AG04450 (cell line): ENCODE data around the gene OR6S1. TPM values are rescaled to one million over a fixed set of nuclear protein-coding genes. Genes with fewer than 3 reads are reported as not detected.
"Not testable (repeated sequence)": the region's sequence is repeated elsewhere in the genome, so short reads cannot be mapped to it uniquely, and the experiment has no call there.

Experiments used
- CTCF ChIA-PET: fragments of 300-600, 350-600 bp; formaldehyde crosslinking; extraction: SDS; loops from one replicate; lab custom pipeline; 2022; ENCODE audit warnings: antibody characterized with exemption, inconsistent platforms; lab: Charles Lee
- POLR2A ChIA-PET: fragments of 350-600 bp; formaldehyde crosslinking; extraction: SDS; loops from one replicate; lab custom pipeline; 2021; ENCODE audit warnings: antibody characterized with exemption, inconsistent platforms; lab: Yijun Ruan, JAX
- DNase-seq: peaks from one replicate; pipeline ENCODE4 v3.0.0-alpha.2; 2011; ENCODE audit warnings: low read depth, low spot score
- H3K27ac ChIP-seq: one replicate; pipeline ENCODE4 v1.5.1; 2012; ENCODE audit warnings: low read depth, low read length, control low read depth
- H3K27me3 ChIP-seq: one replicate; pipeline ENCODE4 v1.6.0; 2012; ENCODE audit warnings: low read length; ENCODE audit not compliant: control insufficient read depth, insufficient read depth
- H3K4me3 ChIP-seq: 2 replicates; pipeline ENCODE4 v1.5.1; 2011; ENCODE audit warnings: mild to moderate bottlenecking, low read depth, low read length, control low read depth
- H3K9me3 ChIP-seq: 2 replicates; pipeline ENCODE4 v1.5.1; 2012; ENCODE audit warnings: low read length; ENCODE audit not compliant: control insufficient read depth, insufficient read depth
- CTCF ChIP-seq: IDR thresholded peaks from 2 replicates; pipeline ENCODE4 v1.5.1; 2011; ENCODE audit warnings: low read depth, low read length, control low read depth, inconsistent platforms
- polyA plus RNA-seq: library from polyadenylated mRNA; depleted of rRNA; stranded (reverse); fragments of >200 nt; gene quantifications from 2 replicates; pipeline ENCODE4 v1.2.3, GENCODE V29; 2011; rRNA removed
- small RNA-seq: library from RNA; depleted of rRNA; stranded (forward); fragments of <200 nt; gene quantifications from one replicate; pipeline ENCODE3, GENCODE V24; 2012; ENCODE audit warnings: low read depth; ENCODE audit not compliant: insufficient read length

Gene OR6S1
- polyA plus RNA-seq, 1 experiment, result not detected

DNA sequence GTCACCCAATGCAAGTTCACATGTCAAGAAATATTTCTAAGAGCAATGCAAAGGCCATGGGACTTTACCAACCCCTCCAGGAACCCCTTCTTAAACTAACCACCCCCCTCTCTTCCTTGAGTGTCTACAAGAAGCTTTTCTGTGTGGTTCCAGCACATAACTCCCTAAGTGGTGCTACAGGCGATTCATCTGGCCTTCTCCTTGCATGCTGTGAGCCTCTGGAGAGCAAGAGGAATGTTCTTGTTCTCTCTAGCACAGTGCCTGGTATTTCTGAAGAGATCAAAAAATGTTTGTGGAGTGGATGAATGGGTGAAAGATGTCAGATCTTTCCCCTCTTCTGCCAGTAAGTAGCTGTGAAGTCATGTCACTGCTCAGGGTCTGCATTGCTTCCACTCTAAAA lies 44.4 kb downstream of the OR6S1 start:
- peaks cover 2% of the 10 kb centered on the region for H3K27me3 ChIP-seq
- no peak overlapping the region for H3K4me3 ChIP-seq
- no peak for TF ChIP-seq CTCF
- ChIA-PET CTCF (no interaction called here), POLR2A (no interaction called here)
- H3K9me3 ChIP-seq, result no peaks in the 10 kb centered on the region
- H3K27ac ChIP-seq, result no peak overlapping the region
- no peak for DNase-seq

- CTCF ChIA-PET, H3K4me3 ChIP-seq, H3K9me3 ChIP-seq, H3K27ac ChIP-seq, POLR2A ChIA-PET, DNase-seq, H3K27me3 ChIP-seq: not testable (repeated sequence)
These were observed 45.8 kb downstream of the OR6S1 start for GRCh38 chr14:20595726-20596125.

DNA sequence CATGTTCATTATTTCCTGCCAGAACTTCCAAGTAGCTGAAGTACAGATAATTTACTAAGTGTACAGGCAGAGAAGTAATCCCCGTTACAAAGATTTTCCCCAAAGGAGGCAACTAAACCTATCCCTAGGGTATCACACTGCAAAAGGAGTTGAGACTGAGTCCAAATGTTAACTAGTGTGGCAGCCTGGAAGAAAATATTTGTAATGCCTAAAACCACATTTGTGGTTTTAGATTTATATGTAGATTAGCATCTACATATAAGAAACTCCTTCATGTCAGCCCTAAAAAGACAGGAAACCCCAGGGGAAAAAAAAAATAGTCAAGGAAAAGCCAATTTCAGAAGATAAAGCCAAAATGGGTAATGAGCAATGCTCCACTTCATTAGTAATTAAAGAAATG lies 48.9 kb downstream of the OR6S1 start:
- Histone ChIP-seq H3K27me3 (peaks cover 3% of the 10 kb centered on the region), H3K4me3 (no peak overlapping the region), H3K27ac (no peak overlapping the region), H3K9me3 (no peaks in the 10 kb centered on the region)
- CTCF ChIA-PET, result interaction anchor here (1.0 kb wide), 1 partner anchor 16 kb away, joined by 3 read pairs; no protein-coding TSS in a partner anchor
- no peak for TF ChIP-seq CTCF
- POLR2A ChIA-PET, result no interaction called here
- DNase-seq, result no peak

GRCh38 chr14:20591235-20591634 lies 50.3 kb downstream of the OR6S1 start, which contains the start of gene RNASE12:
TSS of gene RNASE12 (minus strand) at chr14:20591376. CDS start at chr14:20590723, 653 bp downstream.
- no peak within 1 kb of the TSS for H3K4me3 ChIP-seq
- TF ChIP-seq CTCF, result no peak
- DNase-seq, result no peak
- H3K27me3 ChIP-seq, result peaks cover 3% of the 10 kb centered on the region
- H3K9me3 ChIP-seq, result no peaks in the 10 kb centered on the region
- CTCF ChIA-PET, result no interaction called here
- no peak within 1 kb of the TSS for H3K27ac ChIP-seq
- POLR2A ChIA-PET, result no interaction called here

Small RNA genes within 50 kb of the gene (small RNA-seq; reads per million reads assigned to genes)
- gene RF00019, result not detected

Other genes starting within 250 kb of the OR6S1 start
- 18.6 and 18.8 TPM in 2 replicates for gene TEP1, start 228.2 kb downstream of the OR6S1 start, polyA plus RNA-seq
- gene KLHL33, start 205.5 kb downstream of the OR6S1 start, polyA plus RNA-seq, result 0.06 and 0.09 TPM in 2 replicates
- 23.6 and 29.2 TPM in 2 replicates for gene OSGEP, start 186.9 kb downstream of the OR6S1 start, polyA plus RNA-seq
- gene APEX1, start 186.5 kb downstream of the OR6S1 start, polyA plus RNA-seq, result 240 and 274 TPM in 2 replicates
- 24.5 and 29.9 TPM in 2 replicates for gene PIP4P1, start 180.3 kb downstream of the OR6S1 start, polyA plus RNA-seq
- 23.1 and 25.3 TPM in 2 replicates for gene PNP, start 172.3 kb downstream of the OR6S1 start, polyA plus RNA-seq
- gene RNASE10, start 136.2 kb downstream of the OR6S1 start, polyA plus RNA-seq, result not detected in 2 replicates
- not detected in 2 replicates for gene RNASE9, start 80.6 kb downstream of the OR6S1 start, polyA plus RNA-seq
- gene RNASE11, start 53.7 kb downstream of the OR6S1 start, polyA plus RNA-seq, result not detected in 2 replicates
- not detected in 2 replicates for gene RNASE12, start 50.3 kb downstream of the OR6S1 start, polyA plus RNA-seq
- gene RNASE4, start 42.9 kb upstream of the OR6S1 start, polyA plus RNA-seq, result 15.8 and 19.0 TPM in 2 replicates
- gene ANG, start 47.1 kb upstream of the OR6S1 start, polyA plus RNA-seq, result 5.1 TPM in 2 replicates
- gene EDDM3A, start 104.2 kb upstream of the OR6S1 start, polyA plus RNA-seq, result not detected in 2 replicates
- gene EDDM3B, start 126.7 kb upstream of the OR6S1 start, polyA plus RNA-seq, result not detected in 2 replicates
- not detected in 2 replicates for gene RNASE6, start 139.6 kb upstream of the OR6S1 start, polyA plus RNA-seq
- gene RNASE1, start 161.2 kb upstream of the OR6S1 start, polyA plus RNA-seq, result not detected in 2 replicates
- not detected in 2 replicates for gene RNASE3, start 249.7 kb upstream of the OR6S1 start, polyA plus RNA-seq